SK-N-DZ (cell line): ENCODE measurements around the gene CPNE1.
"Not testable (repeated sequence)": the region's sequence is repeated elsewhere in the genome, so short reads cannot be mapped to it uniquely, and the experiment has no call there.

ENCODE experiments used
- DNase-seq: peaks from one replicate; pipeline ENCODE4 v3.0.0-alpha.2; 2015; ENCODE audit warnings: low spot score

CPNE1 gene

DNA sequence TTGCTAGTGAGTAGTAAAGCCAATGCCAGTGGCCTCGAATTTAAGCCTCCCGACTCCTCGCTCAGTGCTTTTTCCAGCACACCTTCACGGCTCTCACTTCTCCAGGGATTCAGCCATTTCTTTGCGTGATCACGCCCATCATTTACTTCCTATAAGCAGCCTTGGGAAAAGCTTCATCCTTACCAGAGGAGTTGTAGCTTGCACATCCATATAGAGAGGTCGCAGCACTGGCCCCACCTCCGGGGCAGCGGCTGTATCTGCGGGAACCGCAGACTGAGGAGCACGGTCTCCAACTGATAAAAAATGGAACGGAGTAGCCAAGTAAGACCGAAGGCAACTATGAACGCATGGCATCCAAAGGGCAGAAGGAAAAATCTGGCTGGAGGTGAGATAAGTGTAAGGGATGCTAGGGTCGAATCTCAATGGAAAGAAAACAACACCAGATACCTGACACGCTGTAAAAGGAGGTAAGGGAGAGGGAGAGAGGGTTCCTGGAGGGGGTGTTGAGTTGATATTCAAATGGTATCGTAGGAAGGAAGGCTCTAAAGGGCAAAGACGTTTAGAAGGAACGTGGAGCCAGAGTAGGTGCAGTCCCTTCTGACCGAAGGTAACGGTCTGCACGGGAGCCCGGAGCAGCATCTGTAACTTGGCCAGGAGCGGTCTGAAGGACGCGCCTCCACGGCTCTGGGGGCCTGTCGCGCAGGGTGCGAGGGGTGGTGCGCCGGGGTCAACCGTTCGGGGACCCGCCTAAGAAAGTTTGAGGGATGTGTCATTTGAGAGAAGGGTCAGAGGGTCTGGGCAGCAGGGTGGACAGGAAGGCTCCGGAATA lies 33.8 kb upstream of the CPNE1 start:
- DNase-seq: peak; percentile 61

DNA sequence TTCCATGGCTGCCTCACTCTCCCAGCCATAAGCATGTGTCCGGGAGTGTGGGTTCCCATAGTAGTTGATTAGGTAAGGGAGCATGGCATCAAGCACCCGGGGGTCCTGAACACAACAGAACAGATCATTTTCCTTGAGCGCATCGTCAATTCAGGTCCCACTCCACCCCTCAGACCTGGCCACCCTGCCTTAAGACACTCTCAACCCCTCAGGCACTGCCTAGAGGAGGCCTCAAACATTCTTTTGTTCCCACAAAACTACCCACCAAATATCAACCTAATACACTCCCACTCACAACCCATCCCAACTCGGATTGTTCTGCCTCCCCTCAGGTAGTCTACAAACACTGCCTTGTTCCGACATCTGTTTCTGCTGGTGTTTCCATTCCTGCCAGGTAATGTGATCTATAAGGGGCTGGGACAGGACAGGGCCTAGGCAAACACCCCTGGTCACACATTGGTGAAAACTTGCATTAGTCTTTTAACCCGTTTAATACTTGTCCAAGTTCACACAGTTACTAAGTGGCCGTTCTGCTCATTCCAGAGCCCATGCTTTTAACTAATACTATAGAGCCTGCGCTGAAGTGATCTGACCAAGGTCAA lies 33.1 kb upstream of the CPNE1 start:
- no peak for DNase-seq

DNA sequence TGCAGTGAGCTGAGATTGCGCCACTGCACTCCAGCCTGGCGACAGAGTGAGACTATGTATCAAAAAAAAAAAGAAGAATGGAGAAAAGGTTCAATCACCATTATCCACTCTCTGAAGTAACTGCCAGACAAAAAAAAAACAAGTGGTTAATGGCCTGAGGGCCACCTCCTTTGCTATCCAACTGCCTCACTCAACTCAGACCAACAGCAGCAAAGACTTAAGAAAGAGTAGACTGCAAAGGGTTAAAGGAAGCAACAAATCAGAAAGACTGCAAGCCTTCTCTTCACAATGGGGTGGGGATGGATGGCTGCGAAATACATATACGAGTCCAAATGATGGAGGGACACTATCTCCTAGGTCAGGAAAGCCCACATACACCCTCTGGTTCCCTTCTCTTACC lies 31.3 kb upstream of the CPNE1 start:
- DNase-seq: no peak

DNA sequence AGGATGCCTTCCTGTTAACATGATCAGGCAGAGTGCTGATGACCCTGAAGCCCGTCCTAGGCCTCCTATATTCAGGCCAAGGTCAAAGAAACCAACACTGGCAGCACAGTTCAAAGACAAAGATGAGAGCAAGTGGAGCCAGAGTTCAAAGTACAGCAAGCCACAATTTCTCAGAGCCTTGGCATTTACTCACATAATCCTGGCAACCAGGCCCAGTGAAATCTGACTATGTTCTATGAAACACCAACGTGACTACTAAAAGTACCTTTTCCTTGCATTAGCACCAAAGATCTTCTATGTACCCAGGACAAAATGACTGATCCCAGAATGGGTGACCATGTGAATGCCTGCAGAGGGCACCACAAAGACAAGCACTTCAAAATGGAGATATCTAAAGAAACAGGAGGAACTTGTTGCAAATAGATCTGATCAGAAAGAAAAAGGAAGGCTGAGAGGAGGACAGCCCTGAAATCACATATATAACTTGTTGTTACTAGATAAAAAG lies 30.6 kb upstream of the CPNE1 start:
- DNase-seq: no peak

DNA sequence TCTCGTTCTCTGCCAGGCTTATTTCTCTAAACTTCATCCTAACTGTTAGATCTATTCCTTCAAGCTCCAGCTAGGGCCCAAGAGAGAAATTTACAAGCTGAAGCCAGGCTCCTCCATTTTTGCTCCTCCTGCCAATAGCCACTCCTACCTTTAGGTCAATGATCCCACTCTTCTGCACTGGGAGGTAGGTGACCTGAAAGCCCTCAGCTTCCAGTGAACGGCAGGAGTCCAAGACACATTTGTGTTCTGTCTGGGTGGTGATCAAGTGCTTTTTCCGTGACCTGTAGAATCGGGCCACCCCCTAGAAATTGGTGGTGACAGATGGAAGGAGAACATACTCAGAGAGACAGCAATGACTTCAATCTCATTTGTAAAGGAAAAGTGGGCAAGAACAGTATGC lies 25.6 kb upstream of the CPNE1 start:
- DNase-seq: no peak

DNA sequence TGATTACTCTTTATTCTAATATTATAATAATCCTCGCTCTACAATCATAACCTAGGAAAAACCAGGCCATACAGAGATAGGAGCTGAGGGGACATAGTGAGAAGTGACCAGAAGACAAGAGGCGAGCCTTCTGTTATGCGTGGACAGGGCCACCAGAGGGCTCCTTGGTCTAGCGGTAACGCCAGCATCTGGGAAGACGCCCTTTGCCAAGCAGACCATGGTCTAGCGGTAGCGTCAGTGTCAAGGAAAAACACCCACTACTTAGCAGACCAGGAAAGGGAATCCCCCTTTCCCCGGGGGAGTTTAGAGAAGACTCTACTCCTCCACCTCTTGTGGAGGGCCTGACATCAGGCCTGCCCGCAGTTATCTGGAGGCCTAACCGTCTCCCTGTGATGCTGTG lies 22.2 kb upstream of the CPNE1 start:
- not testable (repeated sequence) for DNase-seq

DNA sequence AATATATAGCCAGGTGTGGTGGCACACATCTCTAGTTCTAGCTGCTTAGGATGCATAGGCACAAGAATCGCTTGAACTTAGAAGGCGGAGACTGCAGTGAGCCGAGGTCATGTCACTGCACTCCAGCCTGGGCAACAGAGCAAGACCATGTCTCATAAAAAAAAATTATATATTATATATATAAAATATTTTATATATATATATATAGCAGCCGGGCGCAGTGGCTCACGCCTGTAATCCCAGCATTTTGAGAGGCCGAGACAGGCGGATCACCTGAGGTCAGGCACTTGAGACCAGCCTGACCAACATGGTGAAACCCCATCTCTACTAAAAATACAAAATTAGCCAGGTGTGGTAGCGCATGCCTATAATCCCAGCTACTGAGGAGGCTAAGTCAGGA lies 20.7 kb upstream of the CPNE1 start:
- not testable (repeated sequence) for DNase-seq

DNA sequence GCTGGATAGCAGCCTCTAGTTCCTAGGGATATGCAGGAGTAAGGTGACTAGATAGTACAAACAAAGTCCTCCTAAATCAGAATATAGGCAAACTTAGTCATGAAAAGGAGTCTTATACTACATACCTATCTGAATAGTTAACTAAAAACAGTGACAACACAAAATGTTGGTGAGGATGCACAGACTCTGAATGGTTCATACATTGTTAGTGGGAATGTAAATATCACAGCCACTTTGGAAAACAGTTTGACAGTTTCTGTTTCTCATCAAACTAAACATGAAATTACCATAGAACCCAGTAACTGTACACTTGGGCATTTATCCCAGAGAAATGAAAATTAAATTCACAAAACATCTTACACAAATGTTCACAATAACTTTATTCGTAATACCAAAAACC lies 17.3 kb upstream of the CPNE1 start:
- DNase-seq: no peak

DNA sequence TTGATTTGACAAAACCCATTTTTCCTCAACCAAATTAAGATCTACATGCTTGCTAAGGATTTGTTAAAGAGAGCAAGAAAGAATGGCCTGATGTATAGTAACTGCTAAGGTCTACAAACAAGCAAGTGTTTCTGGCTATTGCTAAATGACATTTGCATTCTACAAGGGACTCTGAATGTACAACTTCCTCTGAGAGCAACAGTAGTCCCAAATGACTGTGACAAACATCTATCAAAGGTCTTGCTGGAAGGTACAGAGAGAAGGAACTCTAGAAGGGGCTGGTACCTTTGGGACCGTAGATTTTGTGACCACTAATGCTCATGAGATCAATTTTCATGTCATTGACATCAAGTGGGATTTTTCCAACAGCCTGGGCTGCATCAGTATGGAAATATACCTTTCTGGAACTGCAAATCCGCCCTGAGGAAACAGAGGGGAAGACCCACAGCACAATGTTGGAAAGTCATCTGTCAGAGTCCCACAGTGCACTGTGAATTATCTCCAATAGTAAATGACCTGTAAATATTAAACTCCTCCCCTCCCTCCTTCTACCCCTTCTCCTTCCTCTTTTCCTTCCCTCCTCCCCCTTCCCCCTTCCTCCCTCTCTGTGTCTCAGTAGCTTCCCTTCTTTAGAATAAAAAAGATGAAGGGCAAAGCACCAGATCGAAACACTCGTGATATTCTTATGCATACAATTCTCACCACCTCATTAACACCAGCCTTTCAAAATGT lies 15.9 kb upstream of the CPNE1 start:
- DNase-seq: no peak

DNA sequence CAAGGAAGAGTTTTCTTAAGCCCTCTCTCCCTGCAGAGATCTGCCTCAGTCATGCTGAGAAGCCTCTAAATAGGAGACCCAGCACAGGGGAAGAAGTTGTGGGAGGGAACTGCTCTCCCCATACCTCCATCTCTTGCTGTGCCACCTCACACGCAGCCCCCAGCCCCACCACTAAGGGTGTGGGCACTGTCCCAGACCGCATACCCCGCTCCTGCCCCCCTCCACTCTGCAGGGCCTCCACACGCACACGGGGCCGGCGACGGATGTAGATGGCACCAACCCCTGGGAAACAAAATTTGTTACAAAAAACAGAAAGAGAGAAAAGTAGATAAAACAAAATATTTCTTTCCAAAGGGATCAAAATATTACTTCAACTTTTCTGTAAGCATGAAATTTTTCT lies 10.2 kb upstream of the CPNE1 start:
- no peak for DNase-seq

DNA sequence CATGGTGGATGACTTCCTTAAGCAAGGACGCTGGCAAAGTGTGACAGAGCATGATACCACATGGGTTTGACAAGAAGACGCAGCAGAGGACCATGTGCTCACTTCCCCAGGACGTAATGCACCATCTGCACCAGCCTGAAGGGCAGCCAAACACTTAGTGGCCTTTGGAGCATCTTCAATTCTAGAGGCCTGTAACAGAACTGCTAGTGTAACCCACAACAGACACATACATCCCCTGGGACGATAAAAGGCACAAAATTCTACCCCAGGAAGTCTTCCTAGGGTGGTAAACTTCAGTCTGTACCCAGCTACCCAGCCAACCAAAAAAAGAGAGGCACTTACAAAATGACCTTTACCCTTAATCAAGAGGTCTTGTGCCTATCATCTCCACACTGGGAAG lies 9.2 kb upstream of the CPNE1 start:
- DNase-seq: no peak

DNA sequence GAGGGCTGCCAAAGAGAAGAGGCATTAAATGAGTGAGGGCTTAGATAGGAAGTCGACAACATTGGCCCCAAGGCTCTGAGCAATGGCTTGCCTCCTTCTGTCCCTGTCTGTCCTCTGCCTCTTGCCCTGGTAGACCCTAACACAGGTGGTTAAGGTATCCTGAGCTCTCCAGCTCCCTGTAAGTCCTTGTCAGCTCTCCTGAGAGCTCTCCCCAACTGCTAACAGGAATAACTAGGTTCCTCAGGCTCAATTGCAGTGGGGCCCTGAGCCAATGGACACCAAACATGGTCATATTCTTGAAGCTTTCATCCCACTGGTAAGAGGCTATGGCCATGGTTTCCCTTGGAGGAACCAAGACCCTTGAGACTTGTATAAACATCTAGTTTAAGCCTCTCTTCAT lies 5.0 kb upstream of the CPNE1 start:
- no peak for DNase-seq

DNA sequence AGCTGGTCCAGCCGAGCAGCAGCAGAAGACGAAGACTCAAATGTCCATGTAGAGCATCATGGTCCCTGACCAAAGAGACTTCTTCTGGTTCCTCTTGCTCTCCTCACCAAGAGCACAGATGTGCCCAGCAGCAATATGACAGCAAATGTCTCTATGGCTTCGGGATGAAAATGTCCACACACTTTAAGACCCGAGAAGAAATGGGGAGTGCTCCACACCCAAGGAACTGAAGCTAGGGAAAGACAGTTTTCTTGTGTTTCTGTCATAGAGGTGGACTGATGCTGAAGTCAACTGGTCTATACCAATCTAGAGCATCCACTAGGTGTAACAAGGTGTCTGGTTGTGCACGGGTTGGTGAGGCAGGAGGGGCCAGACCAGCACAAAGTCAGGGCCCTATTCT lies 4.5 kb upstream of the CPNE1 start:
- DNase-seq: no peak

DNA sequence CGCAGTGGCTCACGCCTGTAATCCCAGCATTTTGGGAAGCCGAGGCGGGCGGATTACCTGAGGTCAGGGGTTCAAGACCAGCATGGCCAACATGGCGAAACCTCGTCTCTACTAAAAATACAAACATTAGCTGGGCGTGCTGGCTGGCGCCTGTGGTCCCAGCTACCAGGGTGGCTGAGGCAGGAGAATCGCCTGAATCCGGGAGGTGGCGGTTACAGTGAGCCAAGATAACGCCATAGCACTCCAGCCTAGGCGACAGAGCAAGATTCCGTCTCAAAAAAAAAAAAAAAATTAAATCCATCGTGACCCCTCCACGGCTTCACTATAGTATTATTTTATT lies 1.2 kb upstream of the CPNE1 start:
- DNase-seq: no peak

DNA sequence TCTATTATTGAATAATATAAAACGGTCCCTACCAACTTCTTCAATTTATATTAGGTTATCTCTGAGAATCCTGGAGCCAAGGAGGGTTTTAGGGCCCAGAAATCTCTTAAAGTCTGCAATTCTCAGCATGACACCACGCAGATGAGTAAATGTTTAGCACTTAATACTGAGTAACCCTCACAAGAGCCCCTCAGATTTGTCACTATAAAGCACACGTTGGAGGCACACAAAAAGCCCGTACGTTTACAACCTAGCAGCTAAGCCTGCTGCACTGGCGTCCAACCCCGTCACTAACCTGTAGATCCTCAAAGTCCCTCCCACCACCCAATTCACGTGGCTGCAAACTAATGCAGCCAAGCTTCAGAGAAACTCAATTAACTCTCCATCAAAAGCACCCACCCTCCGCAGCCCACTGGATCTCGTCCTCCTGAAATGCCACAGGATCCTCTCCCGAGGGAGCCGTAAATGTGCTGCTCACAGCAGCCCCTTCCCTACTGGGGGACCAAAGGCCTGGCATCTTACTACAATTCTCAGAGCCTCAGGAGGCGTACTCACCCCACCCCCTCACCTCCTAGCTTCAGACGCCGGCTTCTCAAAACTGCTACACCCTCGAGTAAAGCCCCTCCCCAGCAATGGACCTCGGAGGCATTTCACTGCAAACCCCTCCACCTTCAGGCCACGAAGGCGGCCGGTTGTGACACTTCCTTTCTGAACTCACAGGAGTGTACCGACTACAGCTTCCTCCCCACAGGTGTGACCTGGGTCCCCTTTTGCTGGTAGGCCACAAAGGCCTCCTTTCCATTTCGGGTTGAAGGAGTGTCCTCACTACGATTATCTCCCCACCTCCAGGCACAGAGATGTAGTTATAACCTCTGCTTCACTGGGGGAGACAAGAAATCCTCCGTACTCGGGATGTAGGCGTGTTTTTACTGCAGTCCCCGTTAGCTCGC lies 909 bp downstream of the CPNE1 start:
- peak; percentile 92 for DNase-seq

DNA sequence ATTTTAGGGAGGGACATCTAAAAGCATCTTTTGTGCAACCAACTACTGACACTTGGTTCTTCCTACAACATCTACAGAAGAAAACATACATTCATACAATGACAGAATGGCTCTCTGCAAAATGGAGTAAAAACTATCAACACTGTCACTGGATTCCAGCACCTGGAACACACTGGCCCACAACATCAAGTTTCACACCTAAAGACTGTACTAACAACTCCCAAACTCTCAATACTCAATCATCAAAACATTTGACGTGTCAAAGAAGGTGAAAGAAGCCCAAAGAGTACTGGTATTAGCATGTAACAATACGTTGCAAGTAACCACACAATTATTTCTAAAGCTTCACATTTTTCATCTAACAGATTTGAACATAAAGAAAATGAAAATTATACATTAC lies 2.1 kb downstream of the CPNE1 start:
- no peak for DNase-seq

DNA sequence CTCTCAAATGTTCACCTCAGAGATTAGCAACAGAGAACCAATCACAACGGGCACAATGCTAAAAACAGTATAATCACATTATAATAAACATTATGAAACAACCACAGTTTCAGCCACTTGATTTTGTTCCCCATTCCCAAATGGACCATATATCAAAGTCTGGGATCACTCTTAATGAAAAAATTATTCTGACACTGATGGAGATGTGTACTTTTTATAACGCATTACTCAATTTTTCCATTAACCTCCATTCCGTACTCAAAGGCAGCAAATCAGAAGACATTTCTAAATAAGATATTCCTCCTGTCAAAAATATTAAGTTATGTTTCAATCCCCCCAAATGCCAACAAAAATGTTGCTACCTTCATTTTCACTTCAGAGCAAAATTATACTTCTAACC lies 2.8 kb downstream of the CPNE1 start:
- DNase-seq: no peak

DNA sequence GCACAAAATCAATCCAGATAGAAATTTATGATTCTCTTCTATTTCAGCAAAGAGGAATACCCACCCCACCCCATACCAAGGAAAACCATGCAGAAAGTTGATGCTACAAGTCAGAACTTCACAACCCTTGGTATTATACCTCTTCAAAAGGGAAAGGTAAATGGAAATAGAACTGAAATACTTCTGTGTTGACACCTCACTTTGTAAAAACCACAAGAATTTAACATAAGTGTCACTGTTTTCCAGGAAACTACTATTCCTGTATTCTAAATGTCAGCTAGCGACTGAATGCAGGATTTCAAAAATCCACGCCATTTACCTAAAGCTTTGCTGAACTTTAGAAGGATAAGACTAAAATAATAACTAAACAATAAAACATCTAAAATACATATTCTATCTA lies 3.6 kb downstream of the CPNE1 start:
- no peak for DNase-seq

DNA sequence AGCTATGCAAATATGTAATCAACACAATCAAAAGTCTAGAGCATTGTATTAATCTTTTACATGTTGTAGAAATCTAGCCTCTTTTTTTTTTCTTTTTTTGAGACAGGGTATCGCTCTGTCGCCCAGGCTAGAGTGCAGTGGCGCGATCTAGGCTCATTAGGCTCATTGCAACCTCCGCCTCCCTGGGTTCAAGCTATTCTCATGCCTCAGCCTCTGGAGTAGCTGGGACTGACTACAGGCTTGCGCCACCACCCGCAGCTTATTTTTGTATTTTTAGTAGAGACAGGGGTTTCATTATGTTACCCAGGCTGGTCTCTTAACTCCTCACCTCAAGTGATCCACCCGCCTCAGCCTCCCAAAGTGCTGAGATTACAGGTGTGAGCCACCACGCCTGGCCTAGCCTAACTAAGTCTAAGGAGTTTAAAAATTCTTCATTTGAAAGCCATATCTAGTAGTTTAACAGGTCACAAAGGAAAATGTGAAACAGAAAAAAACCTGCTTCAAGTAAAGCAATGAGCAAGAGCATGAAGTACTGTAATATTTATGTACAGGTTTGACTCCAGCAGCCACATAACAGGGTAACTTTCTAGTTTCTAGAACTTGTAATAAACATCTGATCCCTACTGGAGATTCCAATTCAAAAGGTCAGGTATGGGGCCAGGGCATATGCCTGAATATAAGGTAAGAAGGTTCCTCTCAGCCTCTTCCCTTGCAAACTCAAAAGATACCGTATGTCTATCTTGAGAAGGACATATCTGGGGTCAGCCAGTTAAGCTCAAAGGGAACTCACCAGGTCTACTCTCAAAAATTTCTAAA lies 4.4 kb downstream of the CPNE1 start:
- no peak for DNase-seq

DNA sequence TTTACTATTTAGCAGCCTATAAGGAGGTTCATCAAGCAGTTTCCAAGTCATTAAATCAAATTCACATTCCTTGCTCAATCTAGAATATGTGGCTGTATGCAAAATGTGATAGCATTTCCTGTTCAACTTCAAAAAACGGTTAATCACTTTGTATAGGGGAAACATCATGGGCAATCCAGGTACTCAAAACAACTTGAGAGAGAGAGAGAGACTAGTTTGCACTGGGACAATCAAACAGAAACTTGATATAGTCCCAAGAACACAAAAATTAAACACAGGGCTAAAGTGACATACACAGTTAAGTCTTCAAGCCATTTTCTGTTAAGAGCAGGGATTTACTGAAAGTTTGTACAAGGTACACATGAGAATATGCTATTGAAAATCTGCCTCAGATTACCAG lies 7.4 kb downstream of the CPNE1 start:
- DNase-seq: no peak

DNA sequence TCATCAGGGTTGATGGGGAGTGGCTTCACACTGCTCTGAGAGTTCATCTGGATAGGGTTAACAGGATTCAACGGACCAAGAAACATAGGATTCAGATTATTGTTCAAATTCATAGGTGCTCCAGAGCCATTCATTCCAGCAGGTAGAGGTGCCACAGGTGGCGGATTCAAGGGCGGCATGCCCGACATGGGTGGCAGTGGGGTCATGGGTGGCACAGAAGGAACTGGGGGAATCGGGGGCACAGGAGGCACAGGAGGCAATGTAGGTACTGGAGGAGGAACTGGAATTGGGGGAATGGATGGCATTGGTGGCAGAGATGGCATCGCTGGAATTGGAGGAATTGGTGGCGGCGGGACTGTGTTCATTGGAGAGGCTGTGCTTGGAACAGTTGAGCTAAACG lies 10.3 kb downstream of the CPNE1 start:
- no peak for DNase-seq
